ENCODE measurements around the gene GFPT2.

GFPT2 gene

GRCh38 chr5:180370861-180371641 lies 17.9 kb upstream of the GFPT2 start:
- no peak for TF ChIP-seq ZNF274 (IDR thresholded peaks at IDR 0.05; ENCODE audit: low read depth, low read length)
- no peak for TF ChIP-seq YY1 (IDR thresholded peaks at IDR 0.05; ENCODE audit: insufficient read depth, insufficient read length)
- TF ChIP-seq SUZ12 (IDR thresholded peaks at IDR 0.05; ENCODE audit: extremely low read depth, insufficient read depth, insufficient read length), result no peak
- Histone ChIP-seq H3K9ac (ENCODE audit: insufficient read length, low read depth) (no peak overlapping the region), H3K4me3 (ENCODE audit: insufficient read length, low read depth) (no peak overlapping the region), H3K36me3 (ENCODE audit: insufficient read depth, insufficient read length, low read length) (no peaks in the 10 kb centered on the region), H3K27me3 (ENCODE audit: insufficient read depth, insufficient read length) (no peaks in the 10 kb centered on the region), H3K9me3 (ENCODE audit: insufficient read depth, low read length) (no peaks in the 10 kb centered on the region), H3K4me1 (ENCODE audit: insufficient read depth, insufficient read length) (peaks cover 2% of the 10 kb centered on the region)
- DNase-seq (ENCODE audit: low read depth, low spot score), result no peak

GRCh38 chr5:180367991-180368390 lies 14.9 kb upstream of the GFPT2 start:
- H3K36me3 ChIP-seq (ENCODE audit: insufficient read depth, insufficient read length, low read length), result no peaks in the 10 kb centered on the region
- DNase-seq (ENCODE audit: low read depth, low spot score), result no peak
- TF ChIP-seq ZNF274 (IDR thresholded peaks at IDR 0.05; ENCODE audit: low read depth, low read length) (no peak), SUZ12 (IDR thresholded peaks at IDR 0.05; ENCODE audit: extremely low read depth, insufficient read depth, insufficient read length) (no peak), YY1 (IDR thresholded peaks at IDR 0.05; ENCODE audit: insufficient read depth, insufficient read length) (no peak)
- peaks cover 2% of the 10 kb centered on the region for H3K4me1 ChIP-seq (ENCODE audit: insufficient read depth, insufficient read length)
- H3K9me3 ChIP-seq (ENCODE audit: insufficient read depth, low read length), result no peaks in the 10 kb centered on the region
- H3K4me3 ChIP-seq (ENCODE audit: insufficient read length, low read depth), result no peak overlapping the region
- no peak overlapping the region for H3K9ac ChIP-seq (ENCODE audit: insufficient read length, low read depth)
- no peaks in the 10 kb centered on the region for H3K27me3 ChIP-seq (ENCODE audit: insufficient read depth, insufficient read length)

- no peak overlapping the region for H3K9ac ChIP-seq (ENCODE audit: insufficient read length, low read depth)
- no peak overlapping the region for H3K4me3 ChIP-seq (ENCODE audit: insufficient read length, low read depth)
- DNase-seq (ENCODE audit: low read depth, low spot score), result no peak
- H3K4me1 ChIP-seq (ENCODE audit: insufficient read depth, insufficient read length), result peaks cover 2% of the 10 kb centered on the region
- H3K36me3 ChIP-seq (ENCODE audit: insufficient read depth, insufficient read length, low read length), result no peaks in the 10 kb centered on the region
- H3K9me3 ChIP-seq (ENCODE audit: insufficient read depth, low read length), result no peaks in the 10 kb centered on the region
- TF ChIP-seq YY1 (IDR thresholded peaks at IDR 0.05; ENCODE audit: insufficient read depth, insufficient read length) (no peak), ZNF274 (IDR thresholded peaks at IDR 0.05; ENCODE audit: low read depth, low read length) (no peak), SUZ12 (IDR thresholded peaks at IDR 0.05; ENCODE audit: extremely low read depth, insufficient read depth, insufficient read length) (no peak)
- H3K27me3 ChIP-seq (ENCODE audit: insufficient read depth, insufficient read length), result no peaks in the 10 kb centered on the region
These were observed 14.2 kb upstream of the GFPT2 start for GRCh38 chr5:180367300-180367699.

- no peak for TF ChIP-seq ZNF274 (IDR thresholded peaks at IDR 0.05; ENCODE audit: low read depth, low read length)
- TF ChIP-seq SUZ12 (IDR thresholded peaks at IDR 0.05; ENCODE audit: extremely low read depth, insufficient read depth, insufficient read length), result no peak
- TF ChIP-seq YY1 (IDR thresholded peaks at IDR 0.05; ENCODE audit: insufficient read depth, insufficient read length), result no peak
- peaks cover 5% of the 10 kb centered on the region for H3K4me1 ChIP-seq (ENCODE audit: insufficient read depth, insufficient read length)
- no peaks in the 10 kb centered on the region for H3K27me3 ChIP-seq (ENCODE audit: insufficient read depth, insufficient read length)
- no peak for DNase-seq (ENCODE audit: low read depth, low spot score)
- H3K9ac ChIP-seq (ENCODE audit: insufficient read length, low read depth), result no peak overlapping the region
- H3K9me3 ChIP-seq (ENCODE audit: insufficient read depth, low read length), result no peaks in the 10 kb centered on the region
- H3K36me3 ChIP-seq (ENCODE audit: insufficient read depth, insufficient read length, low read length), result no peaks in the 10 kb centered on the region
- H3K4me3 ChIP-seq (ENCODE audit: insufficient read length, low read depth), result no peak overlapping the region
These were observed 13.2 kb upstream of the GFPT2 start for GRCh38 chr5:180366326-180366725.

GRCh38 chr5:180365829-180366228 lies 12.7 kb upstream of the GFPT2 start:
- H3K4me3 ChIP-seq (ENCODE audit: insufficient read length, low read depth), result no peak overlapping the region
- H3K4me1 ChIP-seq (ENCODE audit: insufficient read depth, insufficient read length), result peaks cover 6% of the 10 kb centered on the region
- H3K36me3 ChIP-seq (ENCODE audit: insufficient read depth, insufficient read length, low read length), result no peaks in the 10 kb centered on the region
- H3K9me3 ChIP-seq (ENCODE audit: insufficient read depth, low read length), result no peaks in the 10 kb centered on the region
- TF ChIP-seq ZNF274 (IDR thresholded peaks at IDR 0.05; ENCODE audit: low read depth, low read length) (no peak), YY1 (IDR thresholded peaks at IDR 0.05; ENCODE audit: insufficient read depth, insufficient read length) (no peak), SUZ12 (IDR thresholded peaks at IDR 0.05; ENCODE audit: extremely low read depth, insufficient read depth, insufficient read length) (no peak)
- H3K27me3 ChIP-seq (ENCODE audit: insufficient read depth, insufficient read length), result no peaks in the 10 kb centered on the region
- no peak for DNase-seq (ENCODE audit: low read depth, low spot score)
- H3K9ac ChIP-seq (ENCODE audit: insufficient read length, low read depth), result no peak overlapping the region

- no peaks in the 10 kb centered on the region for H3K27me3 ChIP-seq (ENCODE audit: insufficient read depth, insufficient read length)
- H3K4me1 ChIP-seq (ENCODE audit: insufficient read depth, insufficient read length), result peaks cover 8% of the 10 kb centered on the region
- no peak overlapping the region for H3K9ac ChIP-seq (ENCODE audit: insufficient read length, low read depth)
- no peak overlapping the region for H3K4me3 ChIP-seq (ENCODE audit: insufficient read length, low read depth)
- TF ChIP-seq ZNF274 (IDR thresholded peaks at IDR 0.05; ENCODE audit: low read depth, low read length) (no peak), YY1 (IDR thresholded peaks at IDR 0.05; ENCODE audit: insufficient read depth, insufficient read length) (no peak), SUZ12 (IDR thresholded peaks at IDR 0.05; ENCODE audit: extremely low read depth, insufficient read depth, insufficient read length) (no peak)
- DNase-seq (ENCODE audit: low read depth, low spot score), result no peak
- no peaks in the 10 kb centered on the region for H3K36me3 ChIP-seq (ENCODE audit: insufficient read depth, insufficient read length, low read length)
- H3K9me3 ChIP-seq (ENCODE audit: insufficient read depth, low read length), result no peaks in the 10 kb centered on the region; the same call in 1 of the 2 replicates
These were observed 11.2 kb upstream of the GFPT2 start for GRCh38 chr5:180364306-180364856.

Data from NT2/D1 (cell line).